Measurements from ENCODE around the gene CDK11B.

- TF ChIP-seq EZH2phosphoT487 (IDR thresholded peaks at IDR 0.05; ENCODE audit: insufficient read depth, low read depth) (no peak), EZH2 (IDR thresholded peaks at IDR 0.05; ENCODE audit: insufficient read depth, poor library complexity, severe bottlenecking) (no peak)
Measured at GRCh38 chr1:1626207-1627141, 32.3 kb downstream of the CDK11B start.
